Loucy (cell line): ENCODE measurements around the gene TFCP2L1.

Experiments
- H2AFZ ChIP-seq: fragments of 200-600 bp; sonication (generic); 2 replicates; pipeline ENCODE4 v1.6.0; 2016; ENCODE audit warnings: antibody characterized with exemption, mild to moderate bottlenecking, low read length, moderate library complexity
- H3F3A ChIP-seq: fragments of 200-600 bp; 2 replicates; pipeline ENCODE4 v1.6.0; 2016; ENCODE audit warnings: antibody characterized with exemption, low read depth, mild to moderate bottlenecking
- H3K27me3 ChIP-seq: fragments of 200-600 bp; sonication (generic); 2 replicates; pipeline ENCODE4 v1.6.1; 2014; ENCODE audit warnings: low read length, mild to moderate bottlenecking; ENCODE audit not compliant: insufficient read depth, poor library complexity, severe bottlenecking
- H3K36me3 ChIP-seq: fragments of 200-600 bp; sonication (generic); 2 replicates; pipeline ENCODE4 v1.6.1; 2016; ENCODE audit warnings: low read length; ENCODE audit not compliant: insufficient read depth
- H3K4me1 ChIP-seq: fragments of 200-600 bp; sonication (generic); 2 replicates; pipeline ENCODE4 v1.5.1; 2014; ENCODE audit warnings: low read length, mild to moderate bottlenecking; ENCODE audit not compliant: insufficient read depth, poor library complexity, severe bottlenecking
- H3K4me2 ChIP-seq: fragments of 200-600 bp; sonication (generic); 2 replicates; pipeline ENCODE4 v1.6.0; 2014; ENCODE audit warnings: antibody characterized with exemption, low read length, low read depth, mild to moderate bottlenecking; ENCODE audit not compliant: poor library complexity, severe bottlenecking
- H3K4me3 ChIP-seq: fragments of 200-600 bp; sonication (generic); 2 replicates; pipeline ENCODE4 v1.5.1; 2014; ENCODE audit warnings: low read length, mild to moderate bottlenecking, mixed read lengths; ENCODE audit not compliant: poor library complexity, severe bottlenecking
- H3K79me2 ChIP-seq: fragments of 200-600 bp; sonication (generic); 2 replicates; pipeline ENCODE4 v1.6.1; 2014; ENCODE audit warnings: low read length; ENCODE audit not compliant: insufficient read depth
- H3K9ac ChIP-seq: fragments of 200-600 bp; sonication (generic); 2 replicates; pipeline ENCODE4 v1.6.0; 2014; ENCODE audit warnings: mild to moderate bottlenecking, low read depth, low read length, moderate library complexity; ENCODE audit not compliant: poor library complexity, severe bottlenecking
- H3K9me2 ChIP-seq: fragments of 200-600 bp; sonication (generic); replicated peaks from 2 replicates; pipeline ENCODE4 v1.6.1; 2016; ENCODE audit warnings: low read depth, low read length, mixed read lengths
- H3K9me3 ChIP-seq: fragments of 200-600 bp; sonication (generic); 2 replicates; pipeline ENCODE4 v1.6.1; 2014; ENCODE audit warnings: mild to moderate bottlenecking, antibody characterized with exemption, low read length, low read depth; ENCODE audit not compliant: insufficient read depth
- H4K20me1 ChIP-seq: fragments of 200-600 bp; sonication (generic); 2 replicates; pipeline ENCODE4 v1.6.0; 2014; ENCODE audit warnings: antibody characterized with exemption, low read length, mild to moderate bottlenecking; ENCODE audit not compliant: insufficient read depth, poor library complexity, severe bottlenecking
- EZH2phosphoT487 ChIP-seq: fragments of 200-600 bp; IDR thresholded peaks from 2 replicates; pipeline ENCODE4 v1.6.1; 2018; ENCODE audit warnings: antibody characterized with exemption, mild to moderate bottlenecking, moderate library complexity, borderline replicate concordance
- TF ChIP-seq, protein P1 (sequence below): fragments of 200-600 bp; sonication (generic); conservative IDR thresholded peaks from 2 replicates; pipeline ENCODE4 v1.5.1; 2014; ENCODE audit warnings: mild to moderate bottlenecking, antibody characterized with exemption, low read length

TFCP2L1 gene

GRCh38 chr2:121287146-121287798 lies 2.3 kb upstream of the TFCP2L1 start:
- Histone ChIP-seq H2AFZ (no peak overlapping the region), H4K20me1 (no peaks in the 10 kb centered on the region), H3K9me3 (no peaks in the 10 kb centered on the region), H3F3A (no peaks in the 10 kb centered on the region), H3K27me3 (no peaks in the 10 kb centered on the region), H3K4me1 (no peaks in the 10 kb centered on the region), H3K79me2 (no peaks in the 10 kb centered on the region), H3K9me2 (no peaks in the 10 kb centered on the region), H3K4me3 (no peak overlapping the region), H3K36me3 (no peaks in the 10 kb centered on the region), H3K4me2 (no peak overlapping the region), H3K9ac (no peak overlapping the region)
- no peak for TF ChIP-seq EZH2phosphoT487
- TF ChIP-seq, protein P1, sequence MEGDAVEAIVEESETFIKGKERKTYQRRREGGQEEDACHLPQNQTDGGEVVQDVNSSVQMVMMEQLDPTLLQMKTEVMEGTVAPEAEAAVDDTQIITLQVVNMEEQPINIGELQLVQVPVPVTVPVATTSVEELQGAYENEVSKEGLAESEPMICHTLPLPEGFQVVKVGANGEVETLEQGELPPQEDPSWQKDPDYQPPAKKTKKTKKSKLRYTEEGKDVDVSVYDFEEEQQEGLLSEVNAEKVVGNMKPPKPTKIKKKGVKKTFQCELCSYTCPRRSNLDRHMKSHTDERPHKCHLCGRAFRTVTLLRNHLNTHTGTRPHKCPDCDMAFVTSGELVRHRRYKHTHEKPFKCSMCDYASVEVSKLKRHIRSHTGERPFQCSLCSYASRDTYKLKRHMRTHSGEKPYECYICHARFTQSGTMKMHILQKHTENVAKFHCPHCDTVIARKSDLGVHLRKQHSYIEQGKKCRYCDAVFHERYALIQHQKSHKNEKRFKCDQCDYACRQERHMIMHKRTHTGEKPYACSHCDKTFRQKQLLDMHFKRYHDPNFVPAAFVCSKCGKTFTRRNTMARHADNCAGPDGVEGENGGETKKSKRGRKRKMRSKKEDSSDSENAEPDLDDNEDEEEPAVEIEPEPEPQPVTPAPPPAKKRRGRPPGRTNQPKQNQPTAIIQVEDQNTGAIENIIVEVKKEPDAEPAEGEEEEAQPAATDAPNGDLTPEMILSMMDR, result no peak

DNA sequence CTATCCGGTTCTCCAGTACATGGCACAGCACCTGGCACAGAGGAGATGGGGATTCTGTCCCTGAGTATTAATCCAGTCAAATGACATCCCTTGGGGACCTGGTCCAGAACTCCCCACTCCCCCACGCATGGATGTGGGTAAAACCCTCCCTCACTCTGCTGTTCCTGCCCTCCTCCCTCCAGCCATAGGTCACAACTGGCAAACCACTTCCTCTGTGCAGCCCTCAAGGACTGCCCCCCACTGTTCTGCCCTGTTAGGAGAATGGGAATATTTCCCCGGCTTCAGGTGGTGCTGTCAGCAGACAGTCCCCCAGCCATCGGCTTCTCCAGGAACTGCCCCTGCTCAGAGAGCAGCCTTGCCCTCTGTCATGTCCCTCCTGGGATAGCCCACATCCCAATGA lies 1.5 kb upstream of the TFCP2L1 start:
- H3F3A ChIP-seq, result no peaks in the 10 kb centered on the region
- H3K27me3 ChIP-seq, result no peaks in the 10 kb centered on the region

DNA sequence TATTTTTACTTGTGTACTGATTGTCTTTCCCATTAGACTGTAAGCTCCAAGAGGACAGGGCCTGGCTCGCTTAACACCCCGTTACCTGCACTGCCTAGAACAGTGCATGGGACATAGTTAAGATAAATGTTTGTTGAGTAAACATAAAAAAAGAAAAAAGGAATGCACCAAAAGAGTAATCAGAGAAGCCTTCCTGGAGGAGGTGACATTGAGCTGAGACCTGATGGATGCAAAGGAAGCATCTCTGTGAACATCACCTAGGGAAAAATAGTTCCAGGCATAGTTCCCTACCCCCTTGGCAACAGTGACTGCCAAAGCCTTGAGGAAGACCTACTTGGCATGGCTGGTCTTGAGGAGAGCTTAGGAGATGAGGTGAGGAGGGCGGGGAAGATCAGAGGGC lies 924 bp upstream of the TFCP2L1 start:
- H3K4me2 ChIP-seq, result no peak overlapping the region
- H3K4me3 ChIP-seq, result no peak overlapping the region

More for the DNA sequence above, 1.5 kb upstream of the TFCP2L1 start:
- Histone ChIP-seq H3K9ac (no peak overlapping the region), H4K20me1 (no peaks in the 10 kb centered on the region), H3K4me2 (no peak overlapping the region), H3K9me2 (no peaks in the 10 kb centered on the region), H3K79me2 (no peaks in the 10 kb centered on the region), H3K36me3 (no peaks in the 10 kb centered on the region), H3K4me1 (no peaks in the 10 kb centered on the region), H2AFZ (no peak overlapping the region), H3K4me3 (no peak overlapping the region), H3K9me3 (no peaks in the 10 kb centered on the region)
- TF ChIP-seq, protein P1, result no peak
- TF ChIP-seq EZH2phosphoT487, result no peak

More for the DNA sequence above, 924 bp upstream of the TFCP2L1 start:
- H4K20me1 ChIP-seq, result no peaks in the 10 kb centered on the region
- H3K9ac ChIP-seq, result no peak overlapping the region
- no peaks in the 10 kb centered on the region for H3K9me2 ChIP-seq
- no peaks in the 10 kb centered on the region for H3K79me2 ChIP-seq
- no peak for TF ChIP-seq EZH2phosphoT487
- TF ChIP-seq, protein P1, result no peak
- no peak overlapping the region for H2AFZ ChIP-seq
- H3F3A ChIP-seq, result no peaks in the 10 kb centered on the region
- H3K36me3 ChIP-seq, result no peaks in the 10 kb centered on the region
- H3K4me1 ChIP-seq, result no peaks in the 10 kb centered on the region
- H3K27me3 ChIP-seq, result no peaks in the 10 kb centered on the region
- no peaks in the 10 kb centered on the region for H3K9me3 ChIP-seq
